CD4-positive, alpha-beta T cell treated with Interleukin-15 for 4 hours (primary cell): Measurements from ENCODE around the gene TANK.
A peak's percentile ranks its signal among the peaks of the same experiment; 100 is the strongest.
"Not testable (repeated sequence)": the region's sequence is repeated elsewhere in the genome, so short reads cannot be mapped to it uniquely, and the experiment has no call there.

Source experiments
- DNase-seq: peaks from one replicate; pipeline ENCODE4 v3.0.0-alpha.2; 2020; ENCODE audit warnings: low spot score

TANK gene

DNA sequence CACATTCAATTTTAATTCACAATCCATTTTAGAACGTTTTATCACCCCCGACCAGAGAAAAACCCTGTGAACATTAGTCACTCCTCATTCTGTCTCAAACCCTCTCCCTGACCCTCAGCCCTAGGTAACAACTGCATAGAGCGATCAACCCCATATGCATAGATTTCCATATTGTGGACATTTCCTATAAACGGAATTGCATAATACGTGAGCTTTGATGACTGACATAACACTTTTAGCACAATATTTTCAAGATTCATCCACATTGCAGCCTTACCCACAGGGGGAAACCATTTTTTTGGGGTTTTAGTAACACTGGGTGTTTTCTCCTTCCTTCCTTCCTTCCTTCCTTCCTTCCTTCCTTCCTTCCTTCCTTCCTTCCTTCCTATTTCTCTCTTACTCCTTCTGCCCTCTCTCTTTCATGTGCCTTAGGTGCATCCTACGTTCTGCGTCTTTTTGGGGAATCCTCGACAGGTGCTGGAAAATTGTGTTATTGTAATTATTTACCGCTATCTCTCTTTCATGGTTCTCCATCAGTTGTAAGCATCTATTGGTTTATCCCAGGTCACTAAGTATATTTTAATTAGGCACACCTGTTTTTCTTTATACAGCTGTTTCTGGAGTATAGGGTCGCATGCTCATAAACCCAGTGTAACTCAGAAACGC is 118.5 kb downstream of the TANK start:
- not testable (repeated sequence) for DNase-seq

DNA sequence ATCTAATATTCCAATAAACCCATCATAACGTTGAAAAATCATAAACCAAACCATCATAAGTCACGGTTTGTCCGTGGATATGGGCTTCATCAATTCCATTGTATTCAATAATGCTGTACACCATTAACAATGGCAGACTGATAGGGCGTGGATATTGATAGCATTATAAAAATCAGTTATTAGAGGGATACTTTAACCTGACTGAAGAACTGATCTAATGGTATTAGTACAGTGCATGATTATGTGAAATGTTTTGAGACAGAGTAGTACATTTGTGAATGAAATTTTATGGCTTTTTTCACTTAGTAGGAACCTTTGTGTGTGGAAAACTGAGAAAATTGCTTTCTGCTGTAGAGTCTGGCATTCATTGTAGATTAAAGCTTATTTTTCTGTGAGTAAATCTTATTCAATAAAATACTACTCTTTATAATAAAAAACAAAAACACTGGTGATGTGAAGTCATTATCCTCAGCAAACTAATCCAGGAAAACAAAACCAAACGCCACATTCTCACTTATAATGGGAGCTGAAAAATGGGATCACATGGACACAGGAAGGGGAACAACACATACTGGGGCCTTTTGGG is 119.1 kb downstream of the TANK start:
- DNase-seq, result not testable (repeated sequence)

DNA sequence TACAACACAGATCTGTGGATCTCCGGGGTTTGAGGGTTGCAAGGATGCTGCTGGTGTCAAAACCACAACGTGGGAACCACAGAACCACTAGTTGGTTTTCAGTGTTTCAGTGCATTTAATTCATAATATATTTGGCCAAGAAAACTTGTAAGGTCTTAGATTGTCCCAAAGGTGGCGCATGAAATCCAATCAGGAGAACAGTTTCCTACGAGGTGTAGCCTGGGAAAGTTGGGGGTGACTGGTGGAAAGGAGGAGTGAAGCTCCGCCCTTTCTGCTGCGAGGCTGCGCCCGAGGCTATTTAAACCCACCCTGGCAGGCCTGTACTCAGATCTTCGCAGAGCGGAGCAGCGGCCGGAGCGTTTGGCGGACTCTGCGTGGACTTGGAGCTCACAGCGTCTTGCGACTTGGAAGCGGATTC is 120.7 kb downstream of the TANK start:
- peak; percentile 4 for DNase-seq

DNA sequence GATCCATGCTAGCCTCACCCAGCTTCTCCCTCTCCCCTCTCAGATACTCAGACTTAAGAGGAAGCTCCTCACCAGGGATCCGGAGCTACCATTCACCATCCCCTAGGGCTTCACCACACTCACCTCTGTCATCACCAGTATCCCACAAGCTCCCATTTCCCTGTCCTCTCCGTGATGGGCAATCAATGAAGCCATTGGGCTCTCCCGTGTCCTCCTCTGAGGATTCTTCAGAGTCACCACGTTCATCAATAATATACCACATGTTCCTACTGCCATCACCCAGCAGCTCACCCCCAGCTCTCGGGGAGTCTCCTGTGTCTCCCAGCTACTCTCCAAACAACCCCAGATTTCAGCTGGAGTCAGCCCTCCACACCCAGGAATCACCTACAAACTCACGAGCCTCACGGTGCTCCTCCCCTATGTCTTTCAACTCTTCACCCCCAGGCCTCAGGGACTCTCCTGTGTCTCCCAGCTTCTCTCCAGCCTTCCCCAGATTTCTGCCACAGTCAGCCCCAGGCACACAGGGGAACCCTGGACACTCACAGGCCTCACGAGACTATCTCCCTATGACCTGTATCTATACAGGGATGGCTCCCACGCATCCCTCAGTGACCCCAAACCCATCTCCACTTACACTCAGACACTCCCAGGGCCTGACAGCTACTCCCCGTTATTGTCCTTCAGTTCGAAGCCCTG is 121.5 kb downstream of the TANK start:
- not testable (repeated sequence) for DNase-seq

DNA sequence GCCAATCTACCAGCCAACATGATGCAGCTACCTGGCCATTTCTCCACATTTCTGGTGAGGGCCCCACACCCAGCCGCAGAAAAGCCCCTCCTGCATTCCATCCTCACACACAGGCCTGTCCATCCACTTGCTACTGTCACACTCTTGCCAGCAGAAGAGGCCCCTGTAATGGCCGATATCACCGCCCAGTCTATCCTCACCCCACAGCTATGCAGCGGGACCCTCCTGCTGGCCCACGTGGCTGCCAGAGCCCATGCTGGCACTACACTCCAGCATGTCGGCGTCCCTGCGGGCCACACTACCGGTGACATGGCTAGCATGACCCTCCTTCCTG is 122.0 kb downstream of the TANK start:
- not testable (repeated sequence) for DNase-seq

DNA sequence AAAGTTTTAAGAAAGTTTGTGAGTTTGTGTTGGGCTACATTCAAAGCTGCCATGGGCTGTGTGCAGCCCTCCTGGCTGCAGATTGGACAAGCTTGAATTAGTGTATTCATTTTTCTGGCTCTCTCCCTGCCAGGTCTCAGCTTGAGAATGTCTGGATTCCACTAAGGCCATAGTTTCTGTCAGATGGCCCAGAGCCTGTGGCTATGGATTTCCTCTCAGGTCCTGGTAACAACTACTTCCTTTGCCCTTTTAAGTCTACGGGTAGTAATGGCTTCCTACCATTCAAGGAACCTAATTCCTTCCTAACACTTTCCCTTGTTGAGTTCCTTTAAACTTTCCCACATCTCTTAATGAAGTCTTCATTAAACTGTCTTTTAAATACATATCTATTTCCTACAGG is 123.7 kb downstream of the TANK start:
- no peak for DNase-seq
